Effector memory CD4-positive, alpha-beta T cell (primary cell): ENCODE results near the gene TMEM242.

ENCODE experiments used
- DNase-seq, 3 donors: peaks; one replicate each; pipeline ENCODE4 v3.0.0-alpha.2; 2020
- H3K27ac ChIP-seq: 2 replicates; pipeline ENCODE4 v1.7.0; 2013; ENCODE audit warnings: mild to moderate bottlenecking, low read length, moderate library complexity; ENCODE audit not compliant: insufficient read depth, poor library complexity, severe bottlenecking
- H3K27me3 ChIP-seq: replicated peaks from 2 replicates; pipeline ENCODE4 v1.7.0; 2013; ENCODE audit warnings: mild to moderate bottlenecking, low read length; ENCODE audit not compliant: insufficient read depth, control insufficient read depth, poor library complexity, severe bottlenecking
- H3K36me3 ChIP-seq: 2 replicates; pipeline ENCODE4 v1.7.0; 2013; ENCODE audit warnings: mild to moderate bottlenecking, low read length, moderate library complexity; ENCODE audit not compliant: control insufficient read depth, insufficient read depth
- H3K4me1 ChIP-seq: 2 replicates; pipeline ENCODE4 v1.7.0; 2013; ENCODE audit warnings: low read length, mild to moderate bottlenecking; ENCODE audit not compliant: control insufficient read depth, insufficient read depth, poor library complexity, severe bottlenecking
- H3K4me3 ChIP-seq: 2 replicates; pipeline ENCODE4 v1.7.0; 2013; ENCODE audit warnings: low read length, low read depth, mild to moderate bottlenecking; ENCODE audit not compliant: insufficient read depth, poor library complexity, severe bottlenecking
- H3K9me3 ChIP-seq: 2 replicates; pipeline ENCODE4 v1.7.0; 2013; ENCODE audit warnings: mild to moderate bottlenecking, low read length, moderate library complexity; ENCODE audit not compliant: control insufficient read depth
- total RNA-seq, 3 donors: gene quantifications; one replicate each; lab custom pipeline; 2026; lab: John Stamatoyannopoulos, UW

Gene TMEM242
- 14.6 to 19.7 (median 19.2) reads per million in 3 donors for total RNA-seq

DNA sequence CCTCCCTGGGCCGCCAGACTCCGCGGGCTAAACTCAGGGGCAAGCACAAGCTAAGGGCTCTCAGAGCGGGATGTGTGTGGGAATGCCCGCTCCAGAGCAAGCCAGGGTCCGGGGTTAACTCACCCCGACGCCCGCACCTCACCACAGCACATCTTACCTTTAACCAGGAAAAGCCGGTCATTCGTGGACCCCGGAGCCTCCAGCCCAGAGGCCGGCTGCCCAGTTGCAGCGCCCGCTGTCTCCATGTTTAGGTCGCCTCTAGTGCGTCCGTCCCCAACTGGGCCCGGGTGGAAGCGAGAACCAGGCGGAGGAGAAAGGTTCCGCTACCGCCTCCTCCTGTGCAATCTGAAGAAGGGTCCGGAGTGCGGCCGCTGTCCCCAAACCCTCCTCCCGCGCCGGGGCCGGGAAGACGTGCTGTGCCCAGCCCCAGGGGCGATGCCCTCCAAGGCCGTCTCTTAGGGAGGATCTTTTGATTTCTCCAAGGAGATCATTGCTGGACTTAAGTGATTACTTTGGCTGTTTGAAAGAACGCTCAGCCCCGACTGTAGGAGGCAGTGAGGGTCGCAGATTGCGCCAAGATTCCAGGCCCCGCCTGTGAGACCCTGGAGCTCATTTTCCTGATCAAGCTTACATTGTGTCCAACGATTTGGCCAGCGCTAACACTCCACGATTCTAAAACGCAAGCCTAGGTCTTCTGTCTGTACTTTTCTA is at the start of gene TMEM242:
Gene TMEM242, minus strand, starts transcription at position 265 of the 711 bp plus-strand sequence. Its CDS starts 20 bp downstream, at position 245.
- peak within 1 kb of the TSS; percentile 92 for H3K4me3 ChIP-seq
- H3K36me3 ChIP-seq, result peaks cover 8% of the 10 kb centered on the region
- H3K9me3 ChIP-seq, result no peaks in the 10 kb centered on the region
- no peaks in the 10 kb centered on the region for H3K27me3 ChIP-seq
- H3K27ac ChIP-seq, result peak within 1 kb of the TSS; percentile 63
- no peaks in the 10 kb centered on the region for H3K4me1 ChIP-seq
- peak; percentile 61 to 71 (median 71) for DNase-seq

DNA sequence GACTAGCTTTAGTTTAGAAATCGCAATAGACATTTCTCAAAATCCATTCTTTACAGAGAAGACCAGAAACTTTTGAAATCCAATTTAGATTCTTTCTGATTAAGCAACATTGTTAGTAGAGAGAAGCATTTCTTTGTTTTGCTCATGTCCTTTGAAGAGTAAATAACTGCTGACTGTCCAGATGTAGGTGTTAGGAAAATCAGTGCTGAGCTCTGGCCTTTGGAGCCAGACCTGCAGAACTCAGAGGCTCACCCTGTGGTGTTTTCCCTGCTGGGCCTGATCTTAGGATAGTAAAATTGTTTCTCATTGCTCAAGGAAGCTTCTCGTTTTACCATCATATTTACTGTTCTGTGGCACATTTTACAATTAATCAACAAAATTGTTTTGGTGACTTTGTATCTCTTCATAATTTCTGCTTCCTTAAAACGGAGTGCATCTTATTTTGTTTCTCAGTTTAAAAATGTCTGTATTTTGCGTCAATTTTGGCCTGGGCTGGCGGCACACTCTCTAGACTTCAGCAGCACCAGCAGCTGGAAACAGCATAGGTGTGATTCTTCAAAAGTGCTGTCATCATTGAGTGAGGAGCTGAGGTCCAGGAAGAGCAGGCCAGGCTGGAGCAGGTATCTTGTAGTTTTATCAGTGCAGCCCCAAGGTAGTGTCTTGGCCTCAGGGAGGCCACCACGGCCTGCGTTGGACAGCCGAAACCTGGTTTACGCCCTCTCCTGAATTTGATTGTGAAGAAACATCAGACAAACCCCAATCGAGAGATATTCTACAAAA is 49.4 kb upstream of the TMEM242 start:
- Histone ChIP-seq H3K4me3 (no peak overlapping the region), H3K27ac (no peak overlapping the region), H3K4me1 (peaks cover 7% of the 10 kb centered on the region), H3K36me3 (no peaks in the 10 kb centered on the region), H3K9me3 (no peaks in the 10 kb centered on the region), H3K27me3 (no peaks in the 10 kb centered on the region)
- no peak for DNase-seq

DNA sequence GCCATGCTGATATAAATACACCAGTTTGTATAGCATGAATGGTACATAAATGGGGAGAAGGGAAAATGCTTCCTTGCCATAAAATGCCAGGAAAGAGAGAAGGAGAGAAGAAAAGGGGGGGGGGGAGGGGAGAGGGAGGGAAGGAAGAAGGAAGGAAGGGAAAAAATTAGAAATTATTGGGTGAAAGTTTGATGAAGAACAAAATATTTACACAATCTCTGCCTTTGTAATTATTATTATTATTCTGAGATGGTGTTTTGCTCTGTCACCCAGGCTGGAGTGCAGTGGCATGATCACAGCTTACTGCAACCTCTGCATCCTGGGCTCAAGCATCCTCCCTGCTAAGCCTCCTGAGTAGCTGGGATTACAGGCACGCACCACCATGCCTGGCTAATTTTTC is 47.4 kb upstream of the TMEM242 start:
- Histone ChIP-seq H3K27ac (no peak overlapping the region), H3K4me1 (peaks cover 7% of the 10 kb centered on the region), H3K36me3 (no peaks in the 10 kb centered on the region), H3K4me3 (no peak overlapping the region), H3K27me3 (peaks cover 5% of the 10 kb centered on the region), H3K9me3 (no peaks in the 10 kb centered on the region)
- DNase-seq, result no peak

DNA sequence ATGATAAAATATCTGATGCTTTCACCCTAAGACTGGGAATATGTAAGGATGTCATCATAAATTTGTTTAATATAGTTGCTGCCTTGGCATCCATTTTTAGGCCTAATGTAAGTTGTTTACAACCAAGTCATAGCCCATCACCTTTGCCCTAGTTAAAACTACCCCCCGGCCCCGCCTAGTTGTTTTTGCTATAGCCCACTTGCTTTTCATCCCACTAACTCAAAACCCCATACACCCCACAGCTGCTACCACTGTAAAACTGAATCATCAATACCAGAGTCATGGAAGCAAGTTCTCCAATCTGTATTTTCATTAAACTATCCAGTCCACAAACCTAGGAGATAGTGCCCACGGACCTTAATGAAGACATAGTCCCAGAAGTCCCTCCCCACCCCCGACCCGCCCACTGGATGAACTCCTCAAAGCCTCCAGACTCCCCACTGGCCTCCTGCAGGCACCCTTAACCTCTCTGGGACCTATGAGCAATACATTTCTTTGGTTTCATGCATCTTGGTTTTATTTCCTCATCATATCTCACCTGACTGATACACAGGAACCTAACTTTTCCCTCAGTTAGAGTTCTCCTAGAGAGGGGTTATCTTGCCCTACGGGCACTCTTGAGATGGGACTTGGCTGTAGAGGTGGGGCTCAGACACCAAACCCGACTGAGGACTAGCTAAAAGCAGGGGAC is 45.2 kb upstream of the TMEM242 start:
- no peak for DNase-seq
- Histone ChIP-seq H3K36me3 (no peaks in the 10 kb centered on the region), H3K9me3 (no peaks in the 10 kb centered on the region), H3K4me1 (peaks cover 7% of the 10 kb centered on the region), H3K27me3 (peaks cover 6% of the 10 kb centered on the region), H3K27ac (no peak overlapping the region), H3K4me3 (no peak overlapping the region)

DNA sequence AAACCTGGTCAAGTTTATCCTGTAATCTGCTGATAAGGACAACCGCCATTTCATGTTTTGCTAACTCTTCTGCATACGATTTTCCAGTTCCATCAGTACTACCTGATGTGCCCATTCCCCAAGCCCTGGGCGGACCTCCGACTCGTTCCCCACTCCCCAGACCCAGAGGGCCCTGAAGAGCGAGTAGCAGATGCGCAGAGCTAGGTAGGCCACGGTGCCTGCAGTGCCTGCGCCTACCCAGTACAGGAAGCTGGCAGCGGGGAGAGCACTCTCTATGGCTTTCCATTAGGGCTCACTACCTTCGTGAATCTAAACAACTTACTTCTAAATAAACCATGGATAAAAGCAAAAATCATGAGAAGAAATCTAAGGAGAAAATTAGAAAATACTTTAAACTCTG is 43.3 kb upstream of the TMEM242 start:
- DNase-seq, result no peak
- H3K9me3 ChIP-seq, result no peaks in the 10 kb centered on the region
- H3K27me3 ChIP-seq, result peaks cover 6% of the 10 kb centered on the region
- H3K4me1 ChIP-seq, result peaks cover 7% of the 10 kb centered on the region
- H3K4me3 ChIP-seq, result no peak overlapping the region
- H3K27ac ChIP-seq, result no peak overlapping the region
- no peaks in the 10 kb centered on the region for H3K36me3 ChIP-seq

DNA sequence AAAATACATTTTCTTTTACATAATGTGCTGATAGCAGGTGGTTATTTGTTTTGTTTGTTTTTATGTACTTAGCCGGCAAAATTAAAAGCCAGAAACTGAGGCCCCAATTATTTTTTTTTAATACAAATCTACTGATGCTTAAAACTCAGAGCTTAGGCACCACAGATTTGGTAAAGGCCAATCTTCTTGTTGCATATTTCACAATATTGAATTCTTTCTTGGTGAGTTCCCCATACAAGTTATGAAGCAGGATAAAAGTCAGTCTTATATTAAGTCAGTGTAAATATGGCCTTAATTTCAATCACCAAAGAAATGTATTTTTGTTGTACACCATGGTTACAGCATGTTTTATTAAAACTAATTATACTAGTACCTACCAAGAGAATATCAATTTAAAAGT is 41.4 kb upstream of the TMEM242 start:
- no peaks in the 10 kb centered on the region for H3K9me3 ChIP-seq
- H3K4me3 ChIP-seq, result no peak overlapping the region
- DNase-seq, result no peak
- no peaks in the 10 kb centered on the region for H3K36me3 ChIP-seq
- H3K27ac ChIP-seq, result no peak overlapping the region
- peaks cover 6% of the 10 kb centered on the region for H3K27me3 ChIP-seq
- peaks cover 5% of the 10 kb centered on the region for H3K4me1 ChIP-seq

DNA sequence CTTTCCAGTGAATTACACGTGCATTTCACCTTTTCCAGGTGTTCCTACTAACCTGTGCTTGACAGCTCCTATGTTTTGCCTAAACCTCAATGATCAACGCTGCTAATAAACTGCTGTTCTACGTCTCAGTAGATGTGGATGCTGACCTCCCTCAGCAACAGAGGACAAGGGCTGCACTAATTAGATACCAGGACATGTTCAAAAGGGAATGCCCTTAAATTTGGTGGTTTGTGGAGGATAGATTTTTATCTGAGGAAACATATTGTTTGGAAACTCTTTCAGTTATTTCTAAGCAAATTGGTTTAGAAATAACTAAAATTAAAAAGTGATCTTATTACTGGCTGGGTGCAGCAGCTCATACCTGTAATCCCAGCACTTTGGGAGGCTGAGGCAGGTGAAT is 38.6 kb upstream of the TMEM242 start:
- H3K9me3 ChIP-seq, result no peaks in the 10 kb centered on the region
- no peak overlapping the region for H3K4me3 ChIP-seq
- DNase-seq, result no peak
- peaks cover 8% of the 10 kb centered on the region for H3K27me3 ChIP-seq
- no peak overlapping the region for H3K27ac ChIP-seq
- no peaks in the 10 kb centered on the region for H3K36me3 ChIP-seq
- no peaks in the 10 kb centered on the region for H3K4me1 ChIP-seq

DNA sequence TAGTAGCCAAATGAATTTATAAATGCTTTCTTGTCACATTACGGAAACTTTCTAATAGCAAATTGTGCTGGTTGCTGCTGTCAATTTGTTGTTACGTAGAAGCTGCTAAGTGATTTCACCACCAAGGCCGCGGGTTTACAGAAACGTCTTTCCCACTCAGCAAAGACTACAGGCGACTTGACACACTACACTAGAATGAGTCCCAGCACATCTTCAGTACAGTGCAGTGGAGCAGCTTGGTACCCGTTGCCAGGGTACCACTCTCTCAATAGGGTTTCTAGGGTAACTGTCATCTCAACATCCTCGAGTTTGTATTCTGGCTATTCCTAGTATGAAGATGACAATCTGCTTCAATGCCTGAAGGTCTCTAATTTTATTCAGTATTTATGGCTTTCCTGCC is 35.0 kb upstream of the TMEM242 start:
- no peak overlapping the region for H3K4me3 ChIP-seq
- no peak for DNase-seq
- no peaks in the 10 kb centered on the region for H3K4me1 ChIP-seq
- H3K36me3 ChIP-seq, result no peaks in the 10 kb centered on the region
- H3K27me3 ChIP-seq, result peaks cover 6% of the 10 kb centered on the region
- H3K27ac ChIP-seq, result no peak overlapping the region
- no peaks in the 10 kb centered on the region for H3K9me3 ChIP-seq

DNA sequence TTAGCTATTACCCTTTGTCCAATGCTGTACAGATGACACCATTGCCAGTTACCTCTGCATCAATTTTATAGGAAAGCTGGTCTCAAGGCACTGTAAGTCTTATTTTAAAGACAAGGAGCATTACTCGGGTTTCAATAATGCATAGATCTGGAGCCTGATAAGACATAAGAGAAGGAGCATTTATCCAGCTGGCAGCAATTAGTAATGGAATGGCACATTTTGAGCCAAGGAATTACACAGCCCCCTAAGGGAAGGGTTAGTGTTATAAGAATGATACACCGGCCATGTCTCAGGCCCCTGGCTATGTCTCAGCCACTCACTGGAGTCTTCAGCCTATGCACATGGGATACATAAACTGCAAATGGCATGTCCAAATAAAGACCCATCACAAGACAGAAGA is 23.1 kb upstream of the TMEM242 start:
- Histone ChIP-seq H3K4me1 (no peaks in the 10 kb centered on the region), H3K9me3 (no peaks in the 10 kb centered on the region)
- DNase-seq, result no peak

DNA sequence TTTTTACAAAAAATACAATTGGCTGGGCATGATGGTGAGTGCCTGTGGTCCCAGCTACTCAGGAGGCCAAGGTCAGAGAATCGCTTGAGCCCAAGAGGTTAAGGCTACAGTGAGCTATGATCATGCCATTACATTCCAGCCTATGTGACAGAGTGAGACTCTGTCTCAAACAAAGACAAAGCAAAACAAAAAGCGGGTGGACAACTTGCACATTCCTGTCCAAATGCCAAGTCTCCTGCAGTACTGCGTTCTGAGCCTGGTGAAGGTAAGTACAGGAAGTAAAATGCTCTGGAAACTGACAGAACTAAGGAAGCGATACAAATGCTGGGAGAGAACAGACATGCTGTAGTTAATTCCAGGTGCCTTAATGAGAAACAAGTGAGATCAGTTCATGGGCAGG is 20.4 kb upstream of the TMEM242 start:
- no peaks in the 10 kb centered on the region for H3K4me1 ChIP-seq
- no peaks in the 10 kb centered on the region for H3K9me3 ChIP-seq
- DNase-seq, result no peak
- H3K27ac ChIP-seq, result no peak overlapping the region
- H3K27me3 ChIP-seq, result peaks cover 4% of the 10 kb centered on the region
- no peak overlapping the region for H3K4me3 ChIP-seq
- no peaks in the 10 kb centered on the region for H3K36me3 ChIP-seq

More for the DNA sequence above, 23.1 kb upstream of the TMEM242 start:
- no peaks in the 10 kb centered on the region for H3K36me3 ChIP-seq
- H3K27me3 ChIP-seq, result peaks cover 4% of the 10 kb centered on the region
- H3K27ac ChIP-seq, result no peak overlapping the region
- H3K4me3 ChIP-seq, result no peak overlapping the region
